HCT116 (cell line): ENCODE measurements around the gene LRP4. TPM values are rescaled to one million over a fixed set of nuclear protein-coding genes. Genes with fewer than 3 reads are reported as not detected.

Source experiments
- ATAC-seq: fragments of 200-7000 bp; cut with Tn5 transposase; 2 replicates; pipeline ENCODE4 v1.9.1; 2020; ENCODE audit warnings: mild to moderate bottlenecking, moderate library complexity
- BruUV-seq: library from RNA; stranded (reverse); fragments of 400-500 nt; replicated peaks from 2 replicates; lab custom pipeline; 2021; lab: Mats Ljungman, UMichigan
- CTCF ChIA-PET: fragments of 300-600 bp; sonication (Branson Sonifier 250); formaldehyde crosslinking; loops from one replicate; lab custom pipeline; 2021; ENCODE audit warnings: antibody characterized with exemption; lab: Charles Lee
- POLR2A ChIA-PET: fragments of 300-600, 350-600 bp; sonication (Branson Sonifier 250); formaldehyde crosslinking; loops from one replicate; lab custom pipeline; 2021; ENCODE audit warnings: antibody characterized with exemption; lab: Charles Lee
- RAD21 ChIA-PET, 2 experiments: fragments of 300-600 bp; sonication (Branson Sonifier 250); formaldehyde crosslinking; loops; one replicate each; lab custom pipeline; 2023; ENCODE audit warnings: low total read pairs in 2 of 2; ENCODE audit not compliant: uncharacterized antibody in 2 of 2, unreplicated experiment in 2 of 2, low non-redundant PET in 1 of 2; lab: Charles Lee
- DNase-seq: peaks from one replicate; pipeline ENCODE4 v3.0.0-alpha.2; 2010; ENCODE audit warnings: low read depth, low spot score
- H2AFZ ChIP-seq: fragments of 200-600 bp; shearing (Covaris generic), sonication (generic); 2 replicates; pipeline ENCODE4 v1.6.1; 2017; ENCODE audit warnings: low read depth, mixed run types, mixed read lengths, antibody characterized with exemption, low read length; ENCODE audit not compliant: poor library complexity, severe bottlenecking
- H3K27ac ChIP-seq: 2 replicates; pipeline ENCODE4 v1.5.1; 2012; ENCODE audit warnings: low read depth, low read length
- H3K27me3 ChIP-seq: fragments of 200-600 bp; sonication (generic); 2 replicates; pipeline ENCODE4 v1.6.1; 2016; ENCODE audit warnings: mixed run types, low read length, mixed read lengths; ENCODE audit not compliant: insufficient read depth
- H3K36me3 ChIP-seq, 2 experiments: fragments of 200-500 bp in 1 of 2; fragments of 200-600 bp in 1 of 2; sonication (Bioruptor generic) in 1 of 2; sonication (generic) in 1 of 2; 2 replicates each; pipeline versions ENCODE4 v1.5.1 to v1.6.1; 2014 to 2016; ENCODE audit warnings: low read length in 2 of 2, inconsistent platforms in 1 of 2, mixed read lengths in 1 of 2, mixed run types in 1 of 2; ENCODE audit not compliant: insufficient read depth in 2 of 2, control insufficient read depth in 1 of 2
- H3K4me1 ChIP-seq, 2 experiments: fragments of 200-600 bp in 1 of 2; sonication (generic) in 1 of 2; 2 replicates each; pipeline versions ENCODE4 v1.5.1 to v1.6.1; 2012 to 2017; ENCODE audit warnings: low read length in 2 of 2, inconsistent platforms in 1 of 2, mild to moderate bottlenecking in 1 of 2, mixed read lengths in 1 of 2, mixed run types in 1 of 2, moderate library complexity in 1 of 2; ENCODE audit not compliant: insufficient read depth in 2 of 2, control insufficient read depth in 1 of 2
- H3K4me2 ChIP-seq: fragments of 200-600 bp; sonication (generic); 2 replicates; pipeline ENCODE4 v1.6.1; 2017; ENCODE audit warnings: mixed run types, low read length, mixed read lengths
- H3K4me3 ChIP-seq, 2 experiments: fragments of 200-600 bp in 1 of 2; sonication (generic) in 1 of 2; replicated peaks in 1 of 2; 2 replicates each; pipeline ENCODE4 v1.5.1; 2011 to 2016; ENCODE audit warnings: low read length in 2 of 2, control low read depth in 1 of 2, low read depth in 1 of 2, mild to moderate bottlenecking in 1 of 2, mixed read lengths in 1 of 2, mixed run types in 1 of 2
- H3K79me2 ChIP-seq: fragments of 200-600 bp; sonication (generic); 2 replicates; pipeline ENCODE4 v1.6.1; 2017; ENCODE audit warnings: mild to moderate bottlenecking, mixed run types, low read length, moderate library complexity, mixed read lengths; ENCODE audit not compliant: insufficient read depth
- H3K9ac ChIP-seq: fragments of 200-600 bp; sonication (generic); 2 replicates; pipeline ENCODE4 v1.6.1; 2016; ENCODE audit warnings: low read length, mixed read lengths
- H3K9me2 ChIP-seq: fragments of 200-600 bp; sonication (generic), shearing (Covaris generic); 2 replicates; pipeline ENCODE4 v1.6.1; 2017; ENCODE audit warnings: mixed run types, mild to moderate bottlenecking, moderate library complexity; ENCODE audit not compliant: insufficient read depth
- H3K9me3 ChIP-seq, 2 experiments: fragments of 200-500 bp in 1 of 2; fragments of 200-600 bp in 1 of 2; sonication (Bioruptor generic) in 1 of 2; sonication (generic) in 1 of 2; 2 replicates each; pipeline ENCODE4 v1.6.1; 2014 to 2017; ENCODE audit warnings: low read length in 2 of 2, mixed read lengths in 2 of 2, inconsistent platforms in 1 of 2, low read depth in 1 of 2, mild to moderate bottlenecking in 1 of 2, mixed run types in 1 of 2, moderate library complexity in 1 of 2; ENCODE audit not compliant: control insufficient read depth in 1 of 2, insufficient read depth in 1 of 2
- H4K20me1 ChIP-seq: fragments of 200-600 bp; sonication (generic), shearing (Covaris generic); 2 replicates; pipeline ENCODE4 v1.6.1; 2017; ENCODE audit warnings: mixed run types, mild to moderate bottlenecking, moderate library complexity; ENCODE audit not compliant: insufficient read depth
- EGR1 ChIP-seq: IDR thresholded peaks from 2 replicates; pipeline ENCODE4 v1.6.1; 2012; ENCODE audit warnings: low read depth
- ELF1 ChIP-seq: IDR thresholded peaks from 2 replicates; pipeline ENCODE4 v1.6.1; 2012; ENCODE audit warnings: low read depth, borderline replicate concordance
- EZH2 ChIP-seq: fragments of 200-600 bp; sonication (generic); IDR thresholded peaks from 2 replicates; pipeline ENCODE4 v1.6.1; 2017; ENCODE audit warnings: antibody characterized with exemption, mixed run types
- JUND ChIP-seq: IDR thresholded peaks from 2 replicates; pipeline ENCODE4 v1.6.1; 2012
- POLR2A ChIP-seq: IDR thresholded peaks from 2 replicates; pipeline ENCODE4 v1.7.0; 2011; ENCODE audit warnings: borderline replicate concordance; ENCODE audit not compliant: insufficient read depth, insufficient read length; ENCODE audit errors: extremely low read depth
- RAD21 ChIP-seq: IDR thresholded peaks from 2 replicates; pipeline ENCODE4 v1.6.1; 2012; ENCODE audit warnings: low read depth, mild to moderate bottlenecking
- SIN3A ChIP-seq: IDR thresholded peaks from 2 replicates; pipeline ENCODE4 v1.6.1; 2012; ENCODE audit warnings: low read depth
- SP1 ChIP-seq: IDR thresholded peaks from 2 replicates; pipeline ENCODE4 v1.6.1; 2012; ENCODE audit warnings: low read depth
- SRF ChIP-seq: IDR thresholded peaks from 2 replicates; pipeline ENCODE4 v1.6.1; 2012; ENCODE audit warnings: low read depth
- YY1 ChIP-seq: IDR thresholded peaks from 2 replicates; pipeline ENCODE4 v1.6.1; 2011; ENCODE audit warnings: low read length, low read depth, moderate library complexity, mild to moderate bottlenecking; ENCODE audit not compliant: insufficient replicate concordance; ENCODE audit errors: extremely low read depth
- intact Hi-C: fragments of 100-400 bp; cut with micrococcal nuclease; formaldehyde crosslinking; loops from 2 replicates; pipeline ENCODE4 v1.10.0; 2022
- total RNA-seq: library from RNA; stranded (reverse); gene quantifications from one replicate; pipeline ENCODE4 v1.2.1, GENCODE V29; 2021; ENCODE audit not compliant: unreplicated experiment
- TF ChIP-seq, protein P1 (sequence below), 3 experiments: fragments of 200-600 bp in 1 of 3; sonication (generic) in 1 of 3; IDR thresholded peaks in 2 of 3; conservative IDR thresholded peaks in 1 of 3; 2 replicates each; pipeline ENCODE4 v1.5.1; 2012 to 2017; ENCODE audit warnings: low read depth in 2 of 3, low read length in 2 of 3, antibody characterized with exemption in 1 of 3, borderline replicate concordance in 1 of 3, control low read depth in 1 of 3, mild to moderate bottlenecking in 1 of 3, mixed read lengths in 1 of 3, mixed run types in 1 of 3, moderate library complexity in 1 of 3; ENCODE audit not compliant: insufficient read depth in 1 of 3
- TF ChIP-seq, protein P2 (sequence below): IDR thresholded peaks from 2 replicates; pipeline ENCODE4 v1.6.1; 2011; ENCODE audit warnings: mild to moderate bottlenecking, low read length, moderate library complexity; ENCODE audit not compliant: insufficient replicate concordance; ENCODE audit errors: extremely low read depth
- TF ChIP-seq, protein P3 (sequence below): IDR thresholded peaks from 2 replicates; pipeline ENCODE4 v1.6.1; 2012; ENCODE audit warnings: low read depth

LRP4 gene
- total RNA-seq, 1 experiment from 2014 or later = 7.4 TPM

DNA sequence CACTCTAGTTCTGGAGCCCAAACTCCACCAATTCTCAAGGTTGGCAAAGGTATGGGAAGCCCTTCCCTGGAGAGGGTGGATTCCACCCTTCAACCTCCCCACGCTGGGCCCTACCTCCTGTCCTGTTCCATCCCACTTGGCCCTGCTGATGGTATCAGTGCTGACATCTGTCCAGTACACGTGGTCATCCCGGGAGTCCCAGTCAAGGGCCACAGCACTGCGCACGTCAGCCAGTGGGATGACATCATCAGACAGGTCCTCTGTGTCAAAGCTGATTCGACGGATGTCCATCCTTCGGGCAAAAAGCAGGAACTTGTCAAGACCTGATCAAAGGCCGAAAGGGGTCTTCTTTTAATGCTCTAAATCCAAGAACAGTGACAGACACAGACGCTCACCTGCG is 32.1 kb downstream of the LRP4 start:
- intact Hi-C loops = no loop called here
- no peak for ATAC-seq
- Histone ChIP-seq H2AFZ (no peak overlapping the region), H3K9ac (no peak overlapping the region), H3K4me3 (no peak overlapping the region), H4K20me1 (no peaks in the 10 kb centered on the region)
- ChIA-PET RAD21 (no interaction called here), POLR2A (no interaction called here)
- no TSS peak for BruUV-seq
- TF ChIP-seq EZH2 (no peak), SIN3A (no peak)
- TF ChIP-seq, protein P1, sequence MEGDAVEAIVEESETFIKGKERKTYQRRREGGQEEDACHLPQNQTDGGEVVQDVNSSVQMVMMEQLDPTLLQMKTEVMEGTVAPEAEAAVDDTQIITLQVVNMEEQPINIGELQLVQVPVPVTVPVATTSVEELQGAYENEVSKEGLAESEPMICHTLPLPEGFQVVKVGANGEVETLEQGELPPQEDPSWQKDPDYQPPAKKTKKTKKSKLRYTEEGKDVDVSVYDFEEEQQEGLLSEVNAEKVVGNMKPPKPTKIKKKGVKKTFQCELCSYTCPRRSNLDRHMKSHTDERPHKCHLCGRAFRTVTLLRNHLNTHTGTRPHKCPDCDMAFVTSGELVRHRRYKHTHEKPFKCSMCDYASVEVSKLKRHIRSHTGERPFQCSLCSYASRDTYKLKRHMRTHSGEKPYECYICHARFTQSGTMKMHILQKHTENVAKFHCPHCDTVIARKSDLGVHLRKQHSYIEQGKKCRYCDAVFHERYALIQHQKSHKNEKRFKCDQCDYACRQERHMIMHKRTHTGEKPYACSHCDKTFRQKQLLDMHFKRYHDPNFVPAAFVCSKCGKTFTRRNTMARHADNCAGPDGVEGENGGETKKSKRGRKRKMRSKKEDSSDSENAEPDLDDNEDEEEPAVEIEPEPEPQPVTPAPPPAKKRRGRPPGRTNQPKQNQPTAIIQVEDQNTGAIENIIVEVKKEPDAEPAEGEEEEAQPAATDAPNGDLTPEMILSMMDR (IDR thresholded peaks at IDR 0.05 in 2 of 3, conservative IDR thresholded peaks at IDR 0.05 in 1 of 3; ENCODE audit: borderline replicate concordance in 1 of 3, insufficient read depth in 1 of 3, low read depth in 2 of 3, low read length in 2 of 3) = no peak
- TF ChIP-seq, all 23 proteins: peak for 0
- H3K36me3 ChIP-seq = no peaks in the 10 kb centered on the region; a peak in 1 of 4 replicates
- no peaks in the 10 kb centered on the region for H3K79me2 ChIP-seq
- H3K4me1 ChIP-seq = no peaks in the 10 kb centered on the region
- no peaks in the 10 kb centered on the region for H3K9me2 ChIP-seq
- no peak for DNase-seq
- CTCF ChIA-PET = interaction anchor here (0.9 to 2.6 kb wide), 2 partner anchors 11 to 267 kb away, joined by 3 to 12 read pairs; no protein-coding TSS in a partner anchor
- H3K27ac ChIP-seq = no peak overlapping the region
- H3K27me3 ChIP-seq = no peaks in the 10 kb centered on the region
- H3K4me2 ChIP-seq = no peak overlapping the region
- no peaks in the 10 kb centered on the region for H3K9me3 ChIP-seq

DNA sequence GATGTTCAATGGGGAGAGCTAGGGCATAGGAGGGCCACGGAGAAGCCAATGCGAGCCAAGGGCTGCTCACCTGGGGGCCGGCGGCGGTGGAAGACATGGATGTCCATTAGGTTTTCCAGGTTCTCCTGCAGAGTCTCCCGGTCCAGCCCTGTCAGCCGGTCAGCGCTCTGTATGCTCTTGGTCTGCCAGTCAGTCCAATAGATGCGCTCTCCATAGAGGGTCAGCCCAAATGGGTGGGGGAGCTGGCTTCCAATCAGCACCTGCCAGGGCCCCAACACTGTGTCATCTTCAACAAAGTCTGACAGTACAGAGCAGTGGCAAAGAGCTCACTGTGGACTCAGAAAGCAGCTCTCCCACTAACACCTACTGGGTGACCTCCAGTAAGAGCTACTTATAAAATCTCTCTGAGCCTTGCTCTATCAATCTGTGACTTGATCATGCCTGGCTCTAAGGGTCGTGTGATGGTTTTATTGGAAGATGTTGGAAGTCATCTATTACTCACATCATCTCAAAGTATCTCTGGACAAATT is 39.2 kb downstream of the LRP4 start:
- ChIA-PET RAD21 (no interaction called here), CTCF (no interaction called here), POLR2A (no interaction called here)
- no peak overlapping the region for H2AFZ ChIP-seq
- DNase-seq (no peak), ATAC-seq (no peak)
- peaks cover 0 to 3% of the 10 kb centered on the region in 2 experiments; a peak in 2 of 4 replicates for H3K36me3 ChIP-seq
- no TSS peak for BruUV-seq
- no peaks in the 10 kb centered on the region for H3K79me2 ChIP-seq
- H4K20me1 ChIP-seq = no peaks in the 10 kb centered on the region
- H3K27me3 ChIP-seq = no peaks in the 10 kb centered on the region
- no peaks in the 10 kb centered on the region for H3K4me1 ChIP-seq
- H3K4me2 ChIP-seq = no peak overlapping the region
- no peak overlapping the region for H3K9ac ChIP-seq
- no peaks in the 10 kb centered on the region for H3K9me2 ChIP-seq
- intact Hi-C loops = no loop called here
- H3K4me3 ChIP-seq = no peak overlapping the region
- no peak overlapping the region for H3K27ac ChIP-seq
- no peaks in the 10 kb centered on the region for H3K9me3 ChIP-seq
- TF ChIP-seq YY1 = no peak
- no peak for TF ChIP-seq SP1
- TF ChIP-seq, protein P2, sequence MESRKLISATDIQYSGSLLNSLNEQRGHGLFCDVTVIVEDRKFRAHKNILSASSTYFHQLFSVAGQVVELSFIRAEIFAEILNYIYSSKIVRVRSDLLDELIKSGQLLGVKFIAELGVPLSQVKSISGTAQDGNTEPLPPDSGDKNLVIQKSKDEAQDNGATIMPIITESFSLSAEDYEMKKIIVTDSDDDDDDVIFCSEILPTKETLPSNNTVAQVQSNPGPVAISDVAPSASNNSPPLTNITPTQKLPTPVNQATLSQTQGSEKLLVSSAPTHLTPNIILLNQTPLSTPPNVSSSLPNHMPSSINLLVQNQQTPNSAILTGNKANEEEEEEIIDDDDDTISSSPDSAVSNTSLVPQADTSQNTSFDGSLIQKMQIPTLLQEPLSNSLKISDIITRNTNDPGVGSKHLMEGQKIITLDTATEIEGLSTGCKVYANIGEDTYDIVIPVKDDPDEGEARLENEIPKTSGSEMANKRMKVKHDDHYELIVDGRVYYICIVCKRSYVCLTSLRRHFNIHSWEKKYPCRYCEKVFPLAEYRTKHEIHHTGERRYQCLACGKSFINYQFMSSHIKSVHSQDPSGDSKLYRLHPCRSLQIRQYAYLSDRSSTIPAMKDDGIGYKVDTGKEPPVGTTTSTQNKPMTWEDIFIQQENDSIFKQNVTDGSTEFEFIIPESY = no peak
- TF ChIP-seq EZH2 = no peak
- no peak for TF ChIP-seq ELF1
- no peak for TF ChIP-seq RAD21
- TF ChIP-seq JUND = no peak
- TF ChIP-seq, protein P3, sequence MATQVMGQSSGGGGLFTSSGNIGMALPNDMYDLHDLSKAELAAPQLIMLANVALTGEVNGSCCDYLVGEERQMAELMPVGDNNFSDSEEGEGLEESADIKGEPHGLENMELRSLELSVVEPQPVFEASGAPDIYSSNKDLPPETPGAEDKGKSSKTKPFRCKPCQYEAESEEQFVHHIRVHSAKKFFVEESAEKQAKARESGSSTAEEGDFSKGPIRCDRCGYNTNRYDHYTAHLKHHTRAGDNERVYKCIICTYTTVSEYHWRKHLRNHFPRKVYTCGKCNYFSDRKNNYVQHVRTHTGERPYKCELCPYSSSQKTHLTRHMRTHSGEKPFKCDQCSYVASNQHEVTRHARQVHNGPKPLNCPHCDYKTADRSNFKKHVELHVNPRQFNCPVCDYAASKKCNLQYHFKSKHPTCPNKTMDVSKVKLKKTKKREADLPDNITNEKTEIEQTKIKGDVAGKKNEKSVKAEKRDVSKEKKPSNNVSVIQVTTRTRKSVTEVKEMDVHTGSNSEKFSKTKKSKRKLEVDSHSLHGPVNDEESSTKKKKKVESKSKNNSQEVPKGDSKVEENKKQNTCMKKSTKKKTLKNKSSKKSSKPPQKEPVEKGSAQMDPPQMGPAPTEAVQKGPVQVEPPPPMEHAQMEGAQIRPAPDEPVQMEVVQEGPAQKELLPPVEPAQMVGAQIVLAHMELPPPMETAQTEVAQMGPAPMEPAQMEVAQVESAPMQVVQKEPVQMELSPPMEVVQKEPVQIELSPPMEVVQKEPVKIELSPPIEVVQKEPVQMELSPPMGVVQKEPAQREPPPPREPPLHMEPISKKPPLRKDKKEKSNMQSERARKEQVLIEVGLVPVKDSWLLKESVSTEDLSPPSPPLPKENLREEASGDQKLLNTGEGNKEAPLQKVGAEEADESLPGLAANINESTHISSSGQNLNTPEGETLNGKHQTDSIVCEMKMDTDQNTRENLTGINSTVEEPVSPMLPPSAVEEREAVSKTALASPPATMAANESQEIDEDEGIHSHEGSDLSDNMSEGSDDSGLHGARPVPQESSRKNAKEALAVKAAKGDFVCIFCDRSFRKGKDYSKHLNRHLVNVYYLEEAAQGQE = no peak
- TF ChIP-seq EGR1 = no peak
- TF ChIP-seq SIN3A = no peak
- no peak for TF ChIP-seq SRF
- no peak for TF ChIP-seq POLR2A
